Esophagus muscularis mucosa (tissue), 3 donors: ENCODE measurements around the gene ITM2C.

ENCODE experiments used
- POLR2A ChIP-seq: fragments of 450-650 bp; IDR thresholded peaks from one replicate; pipeline ENCODE4 v1.6.1; 2017; ENCODE audit warnings: antibody characterized with exemption, moderate library complexity, mild to moderate bottlenecking, low read depth
- POLR2AphosphoS5 ChIP-seq, 2 donors: sonication (generic); formaldehyde crosslinking; IDR thresholded peaks; one replicate each; pipeline ENCODE4 v1.6.1; 2017; ENCODE audit warnings: antibody characterized with exemption in 2 of 2
- TF ChIP-seq, protein P1 (sequence below), 3 experiments: fragments of 200-600 bp in 2 of 3; fragments of 450-650 bp in 1 of 3; sonication (generic) in 2 of 3; IDR thresholded peaks; one replicate each; pipeline ENCODE4 v1.5.1; 2017 to 2019; ENCODE audit warnings: antibody characterized with exemption in 3 of 3, mild to moderate bottlenecking in 2 of 3, moderate library complexity in 1 of 3

DNA sequence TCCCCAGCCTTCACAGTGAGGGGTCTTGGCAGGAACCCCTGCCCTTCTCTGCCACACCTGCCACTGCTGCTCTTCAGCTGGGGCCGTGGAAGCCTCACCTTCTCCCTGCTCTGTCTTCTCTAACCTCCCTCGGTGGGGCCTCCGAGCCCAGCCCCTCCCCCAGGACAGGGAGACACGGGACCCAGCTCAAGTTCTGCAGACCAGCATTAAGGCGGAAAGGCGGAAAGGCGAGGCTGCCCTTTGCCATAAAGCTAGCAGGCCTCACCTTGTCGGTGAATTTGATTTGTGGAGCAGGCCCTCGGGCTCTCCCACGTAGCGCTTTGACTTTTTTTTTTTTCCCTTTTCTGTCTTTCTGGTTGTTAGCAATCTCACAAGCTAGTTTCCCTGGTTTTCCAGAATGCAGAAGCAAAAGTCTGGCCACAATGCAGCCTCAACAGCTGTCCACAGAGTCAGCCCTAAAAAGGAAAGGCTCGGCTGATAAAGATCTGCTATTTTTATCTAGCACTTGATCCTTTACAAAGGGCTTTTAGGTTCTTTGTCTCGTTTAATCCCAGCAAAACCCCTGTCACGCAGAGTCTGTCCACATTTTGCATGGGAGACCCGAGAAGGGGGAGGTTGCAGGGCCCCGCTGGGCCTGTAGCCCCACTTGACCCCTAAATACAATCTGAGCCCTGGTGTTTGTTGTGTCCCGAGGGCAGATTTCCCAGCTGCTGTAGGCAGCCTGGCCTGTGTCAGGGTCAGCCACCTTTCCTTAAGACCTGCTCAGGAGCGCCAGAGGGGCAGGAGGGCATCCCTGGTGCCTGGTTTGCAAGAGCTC, 6.0 kb downstream of the ITM2C start:
- TF ChIP-seq, protein P1, sequence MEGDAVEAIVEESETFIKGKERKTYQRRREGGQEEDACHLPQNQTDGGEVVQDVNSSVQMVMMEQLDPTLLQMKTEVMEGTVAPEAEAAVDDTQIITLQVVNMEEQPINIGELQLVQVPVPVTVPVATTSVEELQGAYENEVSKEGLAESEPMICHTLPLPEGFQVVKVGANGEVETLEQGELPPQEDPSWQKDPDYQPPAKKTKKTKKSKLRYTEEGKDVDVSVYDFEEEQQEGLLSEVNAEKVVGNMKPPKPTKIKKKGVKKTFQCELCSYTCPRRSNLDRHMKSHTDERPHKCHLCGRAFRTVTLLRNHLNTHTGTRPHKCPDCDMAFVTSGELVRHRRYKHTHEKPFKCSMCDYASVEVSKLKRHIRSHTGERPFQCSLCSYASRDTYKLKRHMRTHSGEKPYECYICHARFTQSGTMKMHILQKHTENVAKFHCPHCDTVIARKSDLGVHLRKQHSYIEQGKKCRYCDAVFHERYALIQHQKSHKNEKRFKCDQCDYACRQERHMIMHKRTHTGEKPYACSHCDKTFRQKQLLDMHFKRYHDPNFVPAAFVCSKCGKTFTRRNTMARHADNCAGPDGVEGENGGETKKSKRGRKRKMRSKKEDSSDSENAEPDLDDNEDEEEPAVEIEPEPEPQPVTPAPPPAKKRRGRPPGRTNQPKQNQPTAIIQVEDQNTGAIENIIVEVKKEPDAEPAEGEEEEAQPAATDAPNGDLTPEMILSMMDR (IDR thresholded peaks at IDR 0.05): no peak
- no peak for TF ChIP-seq POLR2AphosphoS5 (IDR thresholded peaks at IDR 0.05)
- TF ChIP-seq POLR2A: no peak
